Ovary (tissue), 3 donors: Measurements from ENCODE around the gene GLB1L3.

Source experiments
- CTCF ChIP-seq, 3 donors: fragments of 450-650 bp in 2 of 3; fragments of 200-600 bp in 1 of 3; IDR thresholded peaks; one replicate each; pipeline versions ENCODE4 v1.5.1 to v1.8.0; 2016 to 2022; ENCODE audit warnings: antibody characterized with exemption in 3 of 3, mild to moderate bottlenecking in 1 of 3
- POLR2A ChIP-seq: fragments of 450-650 bp; IDR thresholded peaks from one replicate; pipeline ENCODE4 v1.6.1; 2017; ENCODE audit warnings: antibody characterized with exemption, mild to moderate bottlenecking, moderate library complexity
- donor health status: DM: no; HTN: no; CAD: no.

- TF ChIP-seq CTCF (IDR thresholded peaks at IDR 0.05) = no peak
- no peak for TF ChIP-seq POLR2A
Observed at GRCh38 chr11:134282121-134283045, 6.2 kb downstream of the GLB1L3 start.
